ENCODE results near the gene CFL1. TPM values are rescaled to one million over a fixed set of nuclear protein-coding genes. Genes with fewer than 3 reads are reported as not detected.

CFL1 gene
- total and polyA plus RNA-seq, 2 experiments from 2014 or later: 1,393 to 2,124 TPM

- no peaks in the 10 kb centered on the region for H3K36me3 ChIP-seq (ENCODE audit: insufficient read depth)
- H3K27me3 ChIP-seq (ENCODE audit: insufficient read depth): peaks cover 12% of the 10 kb centered on the region
- H3K4me1 ChIP-seq (ENCODE audit: insufficient read depth): no peaks in the 10 kb centered on the region
- no peak overlapping the region for H3K4me2 ChIP-seq
- Mint-ChIP-seq H3K4me1 (peaks cover 5% of the 10 kb centered on the region; the same call in 1 of the 3 replicates), H3K27me3 (ENCODE audit: insufficient read depth, low read depth, poor library complexity) (peaks cover 8% of the 10 kb centered on the region), H3K9me3 (no peaks in the 10 kb centered on the region), H3K27ac (no peak overlapping the region), H3K4me3 (no peak overlapping the region), H3K36me3 (ENCODE audit: low read depth) (no peaks in the 10 kb centered on the region; the same call in 1 of the 3 replicates)
- no peak overlapping the region for H3K4me3 ChIP-seq
- no peak for ATAC-seq
- H3K27ac ChIP-seq (ENCODE audit: low read depth): no peak overlapping the region
- no peak for DNase-seq (ENCODE audit: low spot score)
- no peaks in the 10 kb centered on the region for H3K9me2 ChIP-seq (ENCODE audit: insufficient read depth)
- no peaks in the 10 kb centered on the region for H4K20me1 ChIP-seq (replicated peaks; ENCODE audit: insufficient read depth)
- no peak for TF ChIP-seq NANOG (IDR thresholded peaks at IDR 0.05; ENCODE audit: borderline replicate concordance)
- no peak for TF ChIP-seq CTCF (conservative IDR thresholded peaks at IDR 0.05; ENCODE audit: low read depth in 2 of 2)
- TF ChIP-seq JUNB (IDR thresholded peaks at IDR 0.05; ENCODE audit: unreplicated experiment): no peak
- no peak for TF ChIP-seq STAT1 (IDR thresholded peaks at IDR 0.05; ENCODE audit: unreplicated experiment)
- TF ChIP-seq, protein P1, sequence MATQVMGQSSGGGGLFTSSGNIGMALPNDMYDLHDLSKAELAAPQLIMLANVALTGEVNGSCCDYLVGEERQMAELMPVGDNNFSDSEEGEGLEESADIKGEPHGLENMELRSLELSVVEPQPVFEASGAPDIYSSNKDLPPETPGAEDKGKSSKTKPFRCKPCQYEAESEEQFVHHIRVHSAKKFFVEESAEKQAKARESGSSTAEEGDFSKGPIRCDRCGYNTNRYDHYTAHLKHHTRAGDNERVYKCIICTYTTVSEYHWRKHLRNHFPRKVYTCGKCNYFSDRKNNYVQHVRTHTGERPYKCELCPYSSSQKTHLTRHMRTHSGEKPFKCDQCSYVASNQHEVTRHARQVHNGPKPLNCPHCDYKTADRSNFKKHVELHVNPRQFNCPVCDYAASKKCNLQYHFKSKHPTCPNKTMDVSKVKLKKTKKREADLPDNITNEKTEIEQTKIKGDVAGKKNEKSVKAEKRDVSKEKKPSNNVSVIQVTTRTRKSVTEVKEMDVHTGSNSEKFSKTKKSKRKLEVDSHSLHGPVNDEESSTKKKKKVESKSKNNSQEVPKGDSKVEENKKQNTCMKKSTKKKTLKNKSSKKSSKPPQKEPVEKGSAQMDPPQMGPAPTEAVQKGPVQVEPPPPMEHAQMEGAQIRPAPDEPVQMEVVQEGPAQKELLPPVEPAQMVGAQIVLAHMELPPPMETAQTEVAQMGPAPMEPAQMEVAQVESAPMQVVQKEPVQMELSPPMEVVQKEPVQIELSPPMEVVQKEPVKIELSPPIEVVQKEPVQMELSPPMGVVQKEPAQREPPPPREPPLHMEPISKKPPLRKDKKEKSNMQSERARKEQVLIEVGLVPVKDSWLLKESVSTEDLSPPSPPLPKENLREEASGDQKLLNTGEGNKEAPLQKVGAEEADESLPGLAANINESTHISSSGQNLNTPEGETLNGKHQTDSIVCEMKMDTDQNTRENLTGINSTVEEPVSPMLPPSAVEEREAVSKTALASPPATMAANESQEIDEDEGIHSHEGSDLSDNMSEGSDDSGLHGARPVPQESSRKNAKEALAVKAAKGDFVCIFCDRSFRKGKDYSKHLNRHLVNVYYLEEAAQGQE (IDR thresholded peaks at IDR 0.05; ENCODE audit: unreplicated experiment): no peak
- TF ChIP-seq EZH2 (IDR thresholded peaks at IDR 0.05; ENCODE audit: low read depth, unreplicated experiment): no peak
- TF ChIP-seq ZNF462 (CRISPR knock-in tag; IDR thresholded peaks at IDR 0.05): no peak
- TF ChIP-seq ZNF114 (CRISPR knock-in tag; IDR thresholded peaks at IDR 0.05): no peak
- TF ChIP-seq CREB1 (CRISPR knock-in tag; IDR thresholded peaks at IDR 0.05; ENCODE audit: low read depth): no peak
- TF ChIP-seq ETS1 (IDR thresholded peaks at IDR 0.05): no peak
- no peak for TF ChIP-seq ZNF331 (CRISPR knock-in tag; IDR thresholded peaks at IDR 0.05; ENCODE audit: low read depth)
- TF ChIP-seq EZH2phosphoT487 (IDR thresholded peaks at IDR 0.05; ENCODE audit: unreplicated experiment): no peak
- no peak for TF ChIP-seq POLR2AphosphoS5 (IDR thresholded peaks at IDR 0.05; ENCODE audit: low read depth)
- H3K79me2 ChIP-seq (replicated peaks; ENCODE audit: insufficient read depth): no peaks in the 10 kb centered on the region
- H2AFZ ChIP-seq: no peak overlapping the region
- H3F3A ChIP-seq (replicated peaks; ENCODE audit: low read depth): 0 out of 2 replicates have a peak, but pooled peaks cover 4% of the 10 kb centered on the region
Observed at GRCh38 chr11:65821107-65821506, 36.9 kb downstream of the CFL1 start.

All from GM23338 (cell line).